Left ventricle myocardium inferior (tissue), 1 donor: ENCODE measurements around the gene TBRG4. TPM values are rescaled to one million over a fixed set of nuclear protein-coding genes. Genes with fewer than 3 reads are reported as not detected.

Experiments
- DNase-seq: peaks from one replicate; pipeline ENCODE4 v3.0.0-alpha.2; 2020
- H3K27ac ChIP-seq: fragments of 200-600 bp; replicated peaks from 2 replicates; pipeline ENCODE4 v1.8.0; 2021
- H3K27me3 ChIP-seq: fragments of 200-600 bp; 2 replicates; pipeline ENCODE4 v1.8.0; 2021; ENCODE audit warnings: low read depth
- H3K36me3 ChIP-seq: fragments of 200-600 bp; 2 replicates; pipeline ENCODE4 v1.8.0; 2021
- H3K4me1 ChIP-seq: fragments of 200-600 bp; 2 replicates; pipeline ENCODE4 v1.8.0; 2021
- H3K4me3 ChIP-seq: fragments of 200-600 bp; 2 replicates; pipeline ENCODE4 v1.8.0; 2021; ENCODE audit warnings: mild to moderate bottlenecking, moderate library complexity
- H3K9me3 ChIP-seq: fragments of 200-600 bp; replicated peaks from 2 replicates; pipeline ENCODE4 v1.8.0; 2021
- CTCF ChIP-seq: fragments of 200-600 bp; IDR thresholded peaks from 2 replicates; pipeline ENCODE4 v1.8.0; 2021; ENCODE audit warnings: antibody characterized with exemption, mild to moderate bottlenecking, borderline replicate concordance
- intact Hi-C: fragments of 100-400 bp; cut with micrococcal nuclease; formaldehyde crosslinking; loops from one replicate; pipeline ENCODE4 v1.11.0; 2022
- total RNA-seq: library from RNA; stranded (reverse); fragmentation: NEBNext Ultra II Directional; extraction: Animal tissue kit (Norgen Biotek cat#: 25700); gene quantifications from one replicate; pipeline ENCODE4 v1.2.1, GENCODE V29; 2021
- donor health status: DM: no; HTN: yes; CAD: no; lungs with severe emphysema.

The TBRG4 gene
- total RNA-seq, 1 donor from 2014 or later: 79.3 TPM

GRCh38 chr7:45081670-45081974 is 29.9 kb downstream of the TBRG4 start:
- TF ChIP-seq CTCF: no peak
- no peak for DNase-seq
- intact Hi-C loops: no loop called here
- no peaks in the 10 kb centered on the region for H3K27me3 ChIP-seq
- H3K4me1 ChIP-seq: no peaks in the 10 kb centered on the region
- no peak overlapping the region for H3K4me3 ChIP-seq
- H3K27ac ChIP-seq: no peak overlapping the region
- H3K9me3 ChIP-seq: no peaks in the 10 kb centered on the region
- peaks cover 7% of the 10 kb centered on the region for H3K36me3 ChIP-seq

GRCh38 chr7:45080958-45081669 is 30.4 kb downstream of the TBRG4 start:
- intact Hi-C loops: no loop called here
- DNase-seq: no peak
- Histone ChIP-seq H3K27ac (no peak overlapping the region), H3K36me3 (peaks cover 12% of the 10 kb centered on the region), H3K9me3 (no peaks in the 10 kb centered on the region), H3K4me3 (no peak overlapping the region), H3K4me1 (no peaks in the 10 kb centered on the region), H3K27me3 (no peaks in the 10 kb centered on the region)
- TF ChIP-seq CTCF: no peak

- H3K27me3 ChIP-seq: no peaks in the 10 kb centered on the region
- no peak overlapping the region for H3K27ac ChIP-seq
- no peak for DNase-seq
- no peak overlapping the region for H3K4me3 ChIP-seq
- peaks cover 19% of the 10 kb centered on the region for H3K36me3 ChIP-seq
- intact Hi-C loops: no loop called here
- TF ChIP-seq CTCF: no peak
- no peaks in the 10 kb centered on the region for H3K9me3 ChIP-seq
- H3K4me1 ChIP-seq: no peaks in the 10 kb centered on the region
These were observed 31.1 kb downstream of the TBRG4 start for GRCh38 chr7:45080265-45080957.

GRCh38 chr7:45078125-45078681 is 33.3 kb downstream of the TBRG4 start:
- Histone ChIP-seq H3K4me1 (peaks cover 13% of the 10 kb centered on the region), H3K27ac (no peak overlapping the region), H3K4me3 (no peak overlapping the region), H3K9me3 (no peaks in the 10 kb centered on the region), H3K36me3 (peaks cover 41% of the 10 kb centered on the region), H3K27me3 (no peaks in the 10 kb centered on the region)
- intact Hi-C loops: no loop called here
- no peak for DNase-seq
- no peak for TF ChIP-seq CTCF

GRCh38 chr7:45077579-45077978 is 33.9 kb downstream of the TBRG4 start:
- peaks cover 15% of the 10 kb centered on the region for H3K4me1 ChIP-seq
- H3K36me3 ChIP-seq: peaks cover 47% of the 10 kb centered on the region
- no peaks in the 10 kb centered on the region for H3K9me3 ChIP-seq
- no peak for DNase-seq
- no peak overlapping the region for H3K4me3 ChIP-seq
- H3K27ac ChIP-seq: no peak overlapping the region
- no peak for TF ChIP-seq CTCF
- H3K27me3 ChIP-seq: no peaks in the 10 kb centered on the region
- intact Hi-C loops: no loop called here
